Endothelial cell of umbilical vein (primary cell): ENCODE data around the gene CNTNAP2. TPM values are rescaled to one million over a fixed set of nuclear protein-coding genes. Genes with fewer than 3 reads are reported as not detected.

ENCODE experiments used
- BruUV-seq: library from RNA; stranded (reverse); fragments of 400-500 nt; replicated peaks from 2 replicates; lab custom pipeline; 2021; lab: Mats Ljungman, UMichigan
- CTCF ChIA-PET: fragments of 300-600, 350-600 bp; sonication (Branson Sonifier 250); formaldehyde crosslinking; loops from one replicate; lab custom pipeline; 2021; ENCODE audit warnings: antibody characterized with exemption, inconsistent platforms; lab: Charles Lee
- POLR2A ChIA-PET: fragments of 300-600, 350-600 bp; sonication (Branson Sonifier 250); formaldehyde crosslinking; loops from one replicate; lab custom pipeline; 2021; ENCODE audit warnings: antibody characterized with exemption, inconsistent platforms; lab: Charles Lee
- DNase-seq: peaks from one replicate; pipeline ENCODE4 v3.0.0-alpha.2; 2011; ENCODE audit warnings: low read depth, low spot score
- FAIRE-seq: peaks from 2 replicates; lab custom pipeline; 2011; peaks lifted over from hg19 to GRCh38; lab: Jason Lieb, UNC
- H2AFZ ChIP-seq: 2 replicates; pipeline ENCODE4 v1.6.0; 2012; ENCODE audit warnings: low read depth, low read length, control low read depth, inconsistent platforms
- H3K27ac ChIP-seq: 2 replicates; pipeline ENCODE4 v1.5.1; 2011; ENCODE audit warnings: low read depth, mild to moderate bottlenecking, control low read depth, low read length, moderate library complexity; ENCODE audit not compliant: insufficient read depth
- H3K27me3 ChIP-seq, 2 experiments: 2 replicates each; pipeline versions ENCODE4 v1.6.0 to v1.6.1; 2011; ENCODE audit warnings: low read length in 2 of 2, mixed read lengths in 1 of 2; ENCODE audit not compliant: control insufficient read depth in 2 of 2, insufficient read depth in 2 of 2
- H3K36me3 ChIP-seq, 2 experiments: 2 replicates in 1 of 2; 3 replicates in 1 of 2; pipeline ENCODE4 v1.5.1; 2011; ENCODE audit warnings: low read length in 2 of 2, mild to moderate bottlenecking in 1 of 2, moderate library complexity in 1 of 2; ENCODE audit not compliant: control insufficient read depth in 2 of 2, insufficient read depth in 2 of 2; ENCODE audit errors: extremely low read depth in 1 of 2
- H3K4me1 ChIP-seq: 3 replicates; pipeline ENCODE4 v1.5.1; 2011; ENCODE audit warnings: mild to moderate bottlenecking, low read length; ENCODE audit not compliant: control insufficient read depth, insufficient read depth; ENCODE audit errors: extremely low read depth
- H3K4me2 ChIP-seq: 2 replicates; pipeline ENCODE4 v1.6.1; 2011; ENCODE audit warnings: low read length, control low read depth, mixed read lengths; ENCODE audit not compliant: insufficient read depth
- H3K4me3 ChIP-seq, 3 experiments: fragments of 200-600 bp in 1 of 3; sonication (generic), shearing (Covaris generic) in 1 of 3; replicated peaks in 1 of 3; 2 replicates each; pipeline ENCODE4 v1.5.1; 2011 to 2016; ENCODE audit warnings: control low read depth in 3 of 3, low read length in 3 of 3, mild to moderate bottlenecking in 2 of 3, inconsistent platforms in 1 of 3, low read depth in 1 of 3, moderate library complexity in 1 of 3; ENCODE audit not compliant: insufficient read depth in 1 of 3
- H3K79me2 ChIP-seq: 2 replicates; pipeline ENCODE4 v1.6.0; 2012; ENCODE audit warnings: low read length, inconsistent platforms; ENCODE audit not compliant: control insufficient read depth, insufficient read depth
- H3K9ac ChIP-seq: replicated peaks from 2 replicates; pipeline ENCODE3; 2011; ENCODE audit warnings: low read length, control low read depth; ENCODE audit not compliant: insufficient read depth; ENCODE audit errors: extremely low read depth
- H3K9me1 ChIP-seq: replicated peaks from 3 replicates; pipeline ENCODE4 v1.6.0; 2011; ENCODE audit warnings: mild to moderate bottlenecking, low read length; ENCODE audit not compliant: control insufficient read depth, insufficient read depth; ENCODE audit errors: extremely low read depth
- H3K9me3 ChIP-seq: replicated peaks from 2 replicates; pipeline ENCODE4 v1.5.1; 2012; ENCODE audit warnings: low read length, inconsistent platforms; ENCODE audit not compliant: control insufficient read depth, insufficient read depth
- H4K20me1 ChIP-seq: replicated peaks from 2 replicates; pipeline ENCODE3; 2011; ENCODE audit warnings: mild to moderate bottlenecking, low read length; ENCODE audit not compliant: control insufficient read depth, insufficient read depth; ENCODE audit errors: extremely low read depth
- CTCF ChIP-seq, 2 donors: IDR thresholded peaks; 1 replicate in 1 of 2; 2 replicates in 1 of 2; pipeline ENCODE4 v1.5.1; 2011; ENCODE audit warnings: low read length in 2 of 2, mild to moderate bottlenecking in 2 of 2, moderate library complexity in 2 of 2, control low read depth in 1 of 2, inconsistent platforms in 1 of 2, low read depth in 1 of 2; ENCODE audit not compliant: insufficient read depth in 1 of 2; ENCODE audit errors: extremely low read depth in 1 of 2
- FOS ChIP-seq: IDR thresholded peaks from 2 replicates; pipeline ENCODE4 v1.6.1; 2011; ENCODE audit warnings: mild to moderate bottlenecking, low read length, moderate library complexity, borderline replicate concordance; ENCODE audit not compliant: insufficient read depth
- GATA2 ChIP-seq: IDR thresholded peaks from 2 replicates; pipeline ENCODE4 v1.7.0; 2011; ENCODE audit warnings: low read depth, mild to moderate bottlenecking, moderate library complexity, mixed read lengths, low read length; ENCODE audit not compliant: insufficient read length, insufficient read depth
- JUN ChIP-seq: IDR thresholded peaks from 2 replicates; pipeline ENCODE4 v1.6.1; 2011; ENCODE audit warnings: borderline replicate concordance, low read depth; ENCODE audit not compliant: insufficient read length, insufficient read depth
- POLR2A ChIP-seq: IDR thresholded peaks from 2 replicates; pipeline ENCODE4 v1.6.1; 2012; ENCODE audit warnings: low read depth, mild to moderate bottlenecking, control low read depth, low read length
- dilution Hi-C: fragments of 300-500 bp; cut with MboI; formaldehyde crosslinking; loops from one replicate; pipeline ENCODE4 v1.15.0; 2019; ENCODE audit warnings: low sequenced_read_pairs; ENCODE audit not compliant: extremely low pct_ligation_motif_present
- intact Hi-C: fragments of 100-400 bp; cut with micrococcal nuclease; formaldehyde crosslinking; loops from one replicate; pipeline ENCODE4 v1.10.0; 2022
- polyA plus RNA-seq, 4 experiments: library from polyadenylated mRNA; depleted of rRNA in 3 of 4; stranded (reverse) in 3 of 4; unstranded in 1 of 4; fragments of >200 nt; gene quantifications; 2 replicates each; pipeline versions ENCODE4 v1.2.1 to v1.2.3, GENCODE V29; 2011 to 2012; ENCODE audit warnings: missing spikeins in 1 of 4
- total RNA-seq: library from RNA; stranded (reverse); gene quantifications from 2 replicates; pipeline ENCODE4 v1.2.3, GENCODE V29; 2021

Gene CNTNAP2
- total and polyA plus RNA-seq, 2 donors (not counting 3 experiments of a cell fraction or from before 2014, with no cell fraction given) = not detected

- DNase-seq (no peak), FAIRE-seq (no peak)
- Histone ChIP-seq H2AFZ (no peak overlapping the region), H3K36me3 (no peaks in the 10 kb centered on the region), H3K9me1 (no peaks in the 10 kb centered on the region), H3K4me1 (no peaks in the 10 kb centered on the region), H3K4me3 (no peak overlapping the region), H3K79me2 (no peaks in the 10 kb centered on the region), H3K27me3 (no peaks in the 10 kb centered on the region), H4K20me1 (no peaks in the 10 kb centered on the region), H3K27ac (no peak overlapping the region), H3K9ac (no peak overlapping the region), H3K9me3 (no peaks in the 10 kb centered on the region), H3K4me2 (no peak overlapping the region)
- BruUV-seq = no TSS peak
- POLR2A ChIA-PET = no interaction called here
- CTCF ChIA-PET = no interaction called here
- TF ChIP-seq FOS = no peak
- intact Hi-C loops (no loop called here), dilution Hi-C loops (no loop called here)
Observed at GRCh38 chr7:146993764-146994163, 877.2 kb downstream of the CNTNAP2 start.

- Histone ChIP-seq H3K36me3 (no peaks in the 10 kb centered on the region), H3K4me2 (no peak overlapping the region), H3K4me3 (no peak overlapping the region), H3K9me3 (no peaks in the 10 kb centered on the region), H3K9ac (no peak overlapping the region), H3K27me3 (no peaks in the 10 kb centered on the region), H2AFZ (no peak overlapping the region), H4K20me1 (no peaks in the 10 kb centered on the region), H3K79me2 (no peaks in the 10 kb centered on the region), H3K4me1 (no peaks in the 10 kb centered on the region), H3K9me1 (no peaks in the 10 kb centered on the region), H3K27ac (no peak overlapping the region)
- FAIRE-seq (no peak), DNase-seq (no peak)
- CTCF ChIA-PET = no interaction called here
- TF ChIP-seq GATA2 (no peak), CTCF (IDR thresholded peaks at IDR 0.05; ENCODE audit: extremely low read depth in 1 of 2, insufficient read depth in 1 of 2, low read depth in 1 of 2, low read length in 2 of 2) (no peak), JUN (no peak), POLR2A (no peak)
- POLR2A ChIA-PET = no interaction called here
- BruUV-seq = no TSS peak
- intact Hi-C loops (no loop called here), dilution Hi-C loops (no loop called here)
Observed at GRCh38 chr7:147008530-147008929, 891.9 kb downstream of the CNTNAP2 start.
